Upper lobe of left lung (tissue), 6 donors: Measurements from ENCODE around the gene CCDC192. TPM values are rescaled to one million over a fixed set of nuclear protein-coding genes. Genes with fewer than 3 reads are reported as not detected.

Experiments
- ATAC-seq, 2 donors: fragments of 200-7000 bp; cut with Tn5 transposase; one replicate each; pipeline ENCODE4 v1.9.1; 2022; ENCODE audit warnings: mild to moderate bottlenecking in 2 of 2, moderate library complexity in 2 of 2; ENCODE audit not compliant: low FRiP score in 2 of 2
- DNase-seq, 2 donors: peaks; one replicate each; pipeline ENCODE4 v3.0.0-alpha.2; 2019 to 2020
- H3K27ac ChIP-seq, 4 donors: fragments of 200-600 bp; sonication (generic); one replicate each; pipeline ENCODE4 v1.5.1; 2016 to 2019
- H3K27me3 ChIP-seq, 4 donors: fragments of 200-600 bp; sonication (generic); one replicate each; pipeline ENCODE4 v1.5.1; 2017 to 2019
- H3K36me3 ChIP-seq, 4 donors: fragments of 200-600 bp; sonication (generic); one replicate each; pipeline ENCODE4 v1.5.1; 2016 to 2019
- H3K4me1 ChIP-seq, 4 donors: fragments of 200-600 bp; sonication (generic); one replicate each; pipeline ENCODE4 v1.5.1; 2018 to 2019
- H3K4me3 ChIP-seq, 4 donors: fragments of 200-600 bp; sonication (generic); one replicate each; pipeline ENCODE4 v1.5.1; 2017 to 2019; ENCODE audit warnings: mild to moderate bottlenecking in 2 of 4, moderate library complexity in 1 of 4
- H3K9me3 ChIP-seq, 4 donors: fragments of 200-600 bp; sonication (generic); one replicate each; pipeline ENCODE4 v1.5.1; 2018 to 2019
- CTCF ChIP-seq, 6 experiments: fragments of 450-650 bp in 4 of 6; fragments of 200-600 bp in 2 of 6; sonication (generic) in 2 of 6; IDR thresholded peaks; one replicate each; pipeline ENCODE4 v1.5.1; 2016 to 2019; ENCODE audit warnings: antibody characterized with exemption in 6 of 6
- EP300 ChIP-seq, 4 donors: sonication (generic); formaldehyde crosslinking; IDR thresholded peaks; one replicate each; pipeline ENCODE4 v1.5.1; 2017; ENCODE audit warnings: antibody characterized with exemption in 4 of 4, control low read depth in 2 of 4
- POLR2A ChIP-seq, 4 donors: fragments of 450-650 bp; IDR thresholded peaks; one replicate each; pipeline ENCODE4 v1.5.1; 2016 to 2017; ENCODE audit warnings: antibody characterized with exemption in 4 of 4, mild to moderate bottlenecking in 2 of 4
- POLR2AphosphoS5 ChIP-seq, 2 donors: sonication (generic); formaldehyde crosslinking; IDR thresholded peaks; one replicate each; pipeline ENCODE4 v1.5.1; 2017; ENCODE audit warnings: antibody characterized with exemption in 2 of 2
- WGBS, 2 donors: methylation state at CpG; one replicate each; pipeline ENCODE4 v1.1.5; 2017 to 2018; 5-methylcytosine and 5-hydroxymethylcytosine counted together
- total RNA-seq, 6 donors: library from RNA; depleted of rRNA in 4 of 6; stranded (reverse); fragments of >200 nt in 4 of 6; gene quantifications; one replicate each; pipeline versions ENCODE4 v1.1.0 to v1.2.1, GENCODE V29; 2016 to 2021
- donor health status: DM: no; HTN: no; CAD: no; lungs with moderate emphysema.
- donor health status: DM: no; HTN: yes; CAD: no; lungs with severe emphysema.

CCDC192 gene
- total RNA-seq, 6 donors from 2014 or later = 0.76 TPM; not detected in 5

GRCh38 chr5:127830829-127831598 lies 127.8 kb downstream of the CCDC192 start:
- WGBS, 2 donors = 89 to 92% methylated on average over 5 of the region's 5 CpGs
- H3K4me1 ChIP-seq = no peaks in the 10 kb centered on the region

DNA sequence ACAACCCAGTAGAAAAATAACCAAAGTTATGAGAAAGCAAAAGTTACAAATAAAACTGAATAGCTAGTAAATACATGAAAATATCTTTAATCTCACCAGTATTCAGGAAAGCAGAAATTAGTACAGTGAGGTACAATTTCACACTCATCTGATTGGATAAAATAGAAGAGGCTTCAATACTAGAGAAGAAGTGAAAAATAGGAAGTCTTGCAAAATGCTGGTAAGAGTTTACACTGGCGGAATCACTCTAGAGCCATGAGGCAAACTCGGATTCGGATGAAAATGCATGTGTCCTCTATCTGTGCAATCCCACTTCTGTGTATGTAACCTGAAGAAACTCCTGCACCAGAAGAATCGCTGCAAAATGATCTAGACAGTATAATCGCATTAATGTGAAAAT lies 128.9 kb downstream of the CCDC192 start:
- no peak overlapping the region for H3K4me3 ChIP-seq
- ATAC-seq (no peak), DNase-seq (no peak)
- H3K27ac ChIP-seq = no peak overlapping the region
- H3K27me3 ChIP-seq = no peaks in the 10 kb centered on the region
- H3K4me1 ChIP-seq = no peaks in the 10 kb centered on the region
- TF ChIP-seq POLR2A (IDR thresholded peaks at IDR 0.05) = no peak
- no peak for TF ChIP-seq POLR2AphosphoS5 (IDR thresholded peaks at IDR 0.05)
- no peak for TF ChIP-seq EP300 (IDR thresholded peaks at IDR 0.05)
- TF ChIP-seq CTCF (IDR thresholded peaks at IDR 0.05) = no peak
- H3K36me3 ChIP-seq = no peaks in the 10 kb centered on the region
- 82 to 83% methylated on average over 5 of the region's 5 CpGs for WGBS, 2 donors
- no peaks in the 10 kb centered on the region for H3K9me3 ChIP-seq

More at GRCh38 chr5:127830829-127831598, 127.8 kb downstream of the CCDC192 start:
- DNase-seq (no peak), ATAC-seq (no peak)
- Histone ChIP-seq H3K27ac (no peak overlapping the region), H3K36me3 (no peaks in the 10 kb centered on the region), H3K4me3 (no peak overlapping the region), H3K27me3 (no peaks in the 10 kb centered on the region), H3K9me3 (no peaks in the 10 kb centered on the region)
- TF ChIP-seq POLR2AphosphoS5 (IDR thresholded peaks at IDR 0.05) = no peak
- no peak for TF ChIP-seq CTCF (IDR thresholded peaks at IDR 0.05)
- TF ChIP-seq EP300 (IDR thresholded peaks at IDR 0.05) = no peak

- no peak overlapping the region for H3K27ac ChIP-seq
- no peaks in the 10 kb centered on the region for H3K27me3 ChIP-seq
- no peak for DNase-seq
- TF ChIP-seq EP300 (IDR thresholded peaks at IDR 0.05) = no peak
- TF ChIP-seq POLR2A (IDR thresholded peaks at IDR 0.05) = no peak
- TF ChIP-seq CTCF (IDR thresholded peaks at IDR 0.05) = no peak
- TF ChIP-seq POLR2AphosphoS5 (IDR thresholded peaks at IDR 0.05) = no peak
- ATAC-seq = no peak
- H3K4me3 ChIP-seq = no peak overlapping the region
- no peaks in the 10 kb centered on the region for H3K36me3 ChIP-seq
- 29 to 34% methylated on average over 2 of the region's 2 CpGs for WGBS, 2 donors
- no peaks in the 10 kb centered on the region for H3K4me1 ChIP-seq
- H3K9me3 ChIP-seq = no peaks in the 10 kb centered on the region
Observed at GRCh38 chr5:127834094-127834531, 130.9 kb downstream of the CCDC192 start.

GRCh38 chr5:127834554-127834953 lies 131.4 kb downstream of the CCDC192 start:
- Histone ChIP-seq H3K36me3 (no peaks in the 10 kb centered on the region), H3K4me3 (no peak overlapping the region), H3K4me1 (no peaks in the 10 kb centered on the region), H3K9me3 (no peaks in the 10 kb centered on the region), H3K27ac (no peak overlapping the region), H3K27me3 (no peaks in the 10 kb centered on the region)
- WGBS, 2 donors = 77 to 84% methylated on average over 5 of the region's 5 CpGs
- ATAC-seq (no peak), DNase-seq (no peak)
- TF ChIP-seq POLR2A (IDR thresholded peaks at IDR 0.05) = no peak
- no peak for TF ChIP-seq CTCF (IDR thresholded peaks at IDR 0.05)
- TF ChIP-seq POLR2AphosphoS5 (IDR thresholded peaks at IDR 0.05) = no peak
- TF ChIP-seq EP300 (IDR thresholded peaks at IDR 0.05) = no peak

- Histone ChIP-seq H3K27ac (no peak overlapping the region), H3K4me1 (peaks cover 0 to 3% (median 0%) of the 10 kb centered on the region in 4 donors), H3K36me3 (no peaks in the 10 kb centered on the region), H3K9me3 (no peaks in the 10 kb centered on the region), H3K27me3 (no peaks in the 10 kb centered on the region), H3K4me3 (no peak overlapping the region)
- 52 to 54% methylated on average over 3 of the region's 3 CpGs for WGBS, 2 donors
- TF ChIP-seq CTCF (IDR thresholded peaks at IDR 0.05) (no peak), POLR2AphosphoS5 (IDR thresholded peaks at IDR 0.05) (no peak), EP300 (IDR thresholded peaks at IDR 0.05) (no peak), POLR2A (IDR thresholded peaks at IDR 0.05) (no peak)
- peak in 1 of 2 donors; percentile 29 for DNase-seq
- peak in 1 of 2 donors; percentile 36 for ATAC-seq
Observed at GRCh38 chr5:127838661-127839060, 135.5 kb downstream of the CCDC192 start.
